HEK293T (cell line): ENCODE results near the gene MAST3.

Experiments
- BHLHE40 ChIP-seq: fragments of 450-650 bp; IDR thresholded peaks from 2 replicates; pipeline ENCODE4 v1.6.1; 2016; ENCODE audit warnings: mild to moderate bottlenecking, moderate library complexity, borderline replicate concordance
- CTBP1 ChIP-seq: fragments of 450-650 bp; IDR thresholded peaks from 2 replicates; pipeline ENCODE4 v1.6.1; 2016; ENCODE audit warnings: borderline replicate concordance
- ELF4 ChIP-seq: fragments of 450-650 bp; IDR thresholded peaks from 2 replicates; pipeline ENCODE4 v1.6.1; 2017; ENCODE audit warnings: antibody characterized with exemption
- FOXA1 ChIP-seq: fragments of 450-650 bp; IDR thresholded peaks from 2 replicates; pipeline ENCODE4 v1.6.1; 2016; ENCODE audit warnings: mild to moderate bottlenecking
- FOXM1 ChIP-seq: fragments of 450-650 bp; IDR thresholded peaks from 2 replicates; pipeline ENCODE4 v1.6.1; 2017; ENCODE audit warnings: mild to moderate bottlenecking, borderline replicate concordance
- HDGF ChIP-seq: fragments of 450-650 bp; IDR thresholded peaks from 2 replicates; pipeline ENCODE4 v1.6.1; 2017; ENCODE audit warnings: antibody characterized with exemption, borderline replicate concordance
- L3MBTL2 ChIP-seq: fragments of 450-650 bp; conservative IDR thresholded peaks from 2 replicates; pipeline ENCODE4 v1.6.1; 2016; ENCODE audit warnings: mild to moderate bottlenecking
- LEF1 ChIP-seq: fragments of 450-650 bp; IDR thresholded peaks from 2 replicates; pipeline ENCODE4 v1.6.1; 2017; ENCODE audit warnings: mild to moderate bottlenecking, borderline replicate concordance
- SP1 ChIP-seq: fragments of 450-650 bp; IDR thresholded peaks from 2 replicates; pipeline ENCODE4 v1.6.1; 2017
- SUZ12 ChIP-seq: fragments of 450-650 bp; IDR thresholded peaks from 2 replicates; pipeline ENCODE4 v1.6.1; 2016; ENCODE audit warnings: mild to moderate bottlenecking
- TARDBP ChIP-seq: fragments of 450-650 bp; IDR thresholded peaks from 2 replicates; pipeline ENCODE4 v1.6.1; 2016
- ZNF384 ChIP-seq: fragments of 450-650 bp; IDR thresholded peaks from 2 replicates; pipeline ENCODE4 v1.6.1; 2016
- TF ChIP-seq, protein P1 (sequence below): fragments of 450-650 bp; IDR thresholded peaks from 2 replicates; pipeline ENCODE4 v1.6.1; 2016

DNA sequence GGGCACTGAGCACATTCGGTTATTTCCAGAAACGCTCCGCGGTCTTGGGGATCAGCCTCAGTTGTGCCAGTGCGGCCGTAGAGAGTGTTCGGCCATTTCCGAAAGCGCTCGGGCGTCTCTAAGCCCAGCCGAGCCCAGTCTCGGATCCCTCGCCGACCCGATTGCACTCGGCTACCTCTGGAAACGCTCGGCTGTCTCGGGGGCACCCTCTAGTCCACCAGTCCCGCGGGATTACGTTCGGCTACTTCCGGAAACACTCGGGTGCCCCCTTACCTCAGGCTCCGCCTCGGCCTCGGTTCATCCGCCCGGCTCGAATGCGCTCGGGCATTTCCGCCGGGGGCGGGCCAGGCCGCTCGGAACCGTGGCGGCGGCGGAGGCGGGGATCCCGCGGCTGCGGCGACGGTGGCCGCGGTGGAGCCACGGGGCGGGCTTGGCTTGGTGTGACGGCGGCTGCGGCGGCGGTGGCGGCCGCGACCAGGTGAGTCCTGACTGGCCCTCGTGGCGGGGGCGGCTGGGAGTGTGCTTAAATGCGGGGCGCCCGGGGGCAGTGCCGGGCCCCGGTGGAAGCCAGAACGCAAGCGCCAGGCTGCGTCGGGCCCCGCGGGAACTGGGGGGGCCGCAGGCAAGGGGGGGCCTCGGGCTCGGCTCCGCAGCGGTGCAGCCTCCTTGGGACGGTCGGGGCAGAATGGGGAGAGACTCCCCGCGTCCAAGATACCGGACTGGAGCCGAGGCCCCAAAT lies 55.4 kb downstream of the MAST3 start, which contains the start of gene PIK3R2:
- no peak for TF ChIP-seq ZNF384
- no peak for TF ChIP-seq SUZ12
- TF ChIP-seq LEF1 = no peak
- TF ChIP-seq FOXA1 = no peak
- TF ChIP-seq TARDBP = no peak
- 0 out of 2 replicates have a peak, but pooled peaks have one; percentile 57 for TF ChIP-seq HDGF
- no peak for TF ChIP-seq ELF4
- no peak for TF ChIP-seq BHLHE40
- TF ChIP-seq, protein P1, sequence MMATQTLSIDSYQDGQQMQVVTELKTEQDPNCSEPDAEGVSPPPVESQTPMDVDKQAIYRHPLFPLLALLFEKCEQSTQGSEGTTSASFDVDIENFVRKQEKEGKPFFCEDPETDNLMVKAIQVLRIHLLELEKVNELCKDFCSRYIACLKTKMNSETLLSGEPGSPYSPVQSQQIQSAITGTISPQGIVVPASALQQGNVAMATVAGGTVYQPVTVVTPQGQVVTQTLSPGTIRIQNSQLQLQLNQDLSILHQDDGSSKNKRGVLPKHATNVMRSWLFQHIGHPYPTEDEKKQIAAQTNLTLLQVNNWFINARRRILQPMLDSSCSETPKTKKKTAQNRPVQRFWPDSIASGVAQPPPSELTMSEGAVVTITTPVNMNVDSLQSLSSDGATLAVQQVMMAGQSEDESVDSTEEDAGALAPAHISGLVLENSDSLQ = no peak
- TF ChIP-seq L3MBTL2 = no peak
- TF ChIP-seq CTBP1 = no peak
- no peak for TF ChIP-seq SP1
- peak; percentile 42; the same call in 1 of the 2 replicates for TF ChIP-seq FOXM1
